Measurements from ENCODE around the gene DKC1. TPM values are rescaled to one million over a fixed set of nuclear protein-coding genes. Genes with fewer than 3 reads are reported as not detected.

Gene DKC1
- total RNA-seq, 1 experiment from 2014 or later, result 123 TPM

- Histone ChIP-seq H3K4me2 (ENCODE audit: low read length) (no peak overlapping the region), H2AFZ (ENCODE audit: low read depth, low read length, poor library complexity, severe bottlenecking) (no peak overlapping the region), H4K20me1 (ENCODE audit: insufficient read depth) (no peaks in the 10 kb centered on the region), H3K27ac (ENCODE audit: low read depth, low read length) (no peak overlapping the region), H3K79me2 (ENCODE audit: insufficient read depth, low read length) (no peaks in the 10 kb centered on the region), H3K27me3 (ENCODE audit: insufficient read depth, low read length) (no peaks in the 10 kb centered on the region), H3K4me3 (replicated peaks in 1 of 2; ENCODE audit: low read depth in 1 of 2, low read length in 2 of 2) (no peak overlapping the region), H3K9ac (ENCODE audit: low read length) (no peak overlapping the region), H3K9me3 (ENCODE audit: control insufficient read depth in 1 of 2, insufficient read depth in 1 of 2, low read depth in 1 of 2, low read length in 2 of 2) (no peaks in the 10 kb centered on the region), H3K9me2 (ENCODE audit: insufficient read depth) (no peaks in the 10 kb centered on the region), H3K4me1 (ENCODE audit: control insufficient read depth in 1 of 2, insufficient read depth in 2 of 2, low read length in 2 of 2) (no peaks in the 10 kb centered on the region), H3K36me3 (ENCODE audit: control insufficient read depth in 1 of 2, insufficient read depth in 2 of 2, low read length in 2 of 2) (no peaks in the 10 kb centered on the region)
- ChIA-PET RAD21 (ENCODE audit: low non-redundant PET in 1 of 2, low total read pairs in 2 of 2, uncharacterized antibody in 2 of 2, unreplicated experiment in 2 of 2) (no interaction called here), POLR2A (no interaction called here), CTCF (interaction anchor here (1.7 kb wide), 1 partner anchor 16 kb away, joined by 8 read pairs; no protein-coding TSS in a partner anchor)
- ATAC-seq, result no peak
- no TSS peak for BruUV-seq (replicated peaks)
- intact Hi-C loops (cut with micrococcal nuclease), result no loop called here
- DNase-seq (ENCODE audit: low read depth, low spot score), result no peak
- no peak for TF ChIP-seq CTCF (IDR thresholded peaks at IDR 0.05 in 2 of 3, conservative IDR thresholded peaks at IDR 0.05 in 1 of 3; ENCODE audit: borderline replicate concordance in 1 of 3, insufficient read depth in 1 of 3, low read depth in 2 of 3, low read length in 2 of 3)
- no peak for TF ChIP-seq CEBPB (IDR thresholded peaks at IDR 0.05; ENCODE audit: low read depth)
- no peak for TF ChIP-seq SP1 (IDR thresholded peaks at IDR 0.05; ENCODE audit: low read depth)
- TF ChIP-seq SIN3A (IDR thresholded peaks at IDR 0.05; ENCODE audit: low read depth), result no peak
Measured at GRCh38 chrX:154732421-154733065, 30.1 kb upstream of the DKC1 start.

- Histone ChIP-seq H3K9me2 (ENCODE audit: insufficient read depth) (no peaks in the 10 kb centered on the region), H3K27ac (ENCODE audit: low read depth, low read length) (no peak overlapping the region), H2AFZ (ENCODE audit: low read depth, low read length, poor library complexity, severe bottlenecking) (no peak overlapping the region), H3K4me3 (replicated peaks in 1 of 2; ENCODE audit: low read depth in 1 of 2, low read length in 2 of 2) (no peak overlapping the region), H3K9ac (ENCODE audit: low read length) (no peak overlapping the region), H3K9me3 (ENCODE audit: control insufficient read depth in 1 of 2, insufficient read depth in 1 of 2, low read depth in 1 of 2, low read length in 2 of 2) (no peaks in the 10 kb centered on the region), H3K36me3 (ENCODE audit: control insufficient read depth in 1 of 2, insufficient read depth in 2 of 2, low read length in 2 of 2) (no peaks in the 10 kb centered on the region), H3K4me2 (ENCODE audit: low read length) (no peak overlapping the region), H3K27me3 (ENCODE audit: insufficient read depth, low read length) (no peaks in the 10 kb centered on the region), H3K79me2 (ENCODE audit: insufficient read depth, low read length) (no peaks in the 10 kb centered on the region), H4K20me1 (ENCODE audit: insufficient read depth) (no peaks in the 10 kb centered on the region), H3K4me1 (ENCODE audit: control insufficient read depth in 1 of 2, insufficient read depth in 2 of 2, low read length in 2 of 2) (no peaks in the 10 kb centered on the region)
- CTCF ChIA-PET, result interaction anchor here (1.7 to 2.2 kb wide), 2 partner anchors 15 to 16 kb away, joined by 6 to 8 read pairs; no protein-coding TSS in a partner anchor
- no peak for ATAC-seq
- POLR2A ChIA-PET, result no interaction called here
- RAD21 ChIA-PET (ENCODE audit: low non-redundant PET in 1 of 2, low total read pairs in 2 of 2, uncharacterized antibody in 2 of 2, unreplicated experiment in 2 of 2), result no interaction called here
- no TSS peak for BruUV-seq (replicated peaks)
- DNase-seq (ENCODE audit: low read depth, low spot score), result no peak
- intact Hi-C loops (cut with micrococcal nuclease), result no loop called here
- no peak for TF ChIP-seq YY1 (IDR thresholded peaks at IDR 0.05; ENCODE audit: extremely low read depth, insufficient replicate concordance, low read depth, low read length)
- no peak for TF ChIP-seq CEBPB (IDR thresholded peaks at IDR 0.05; ENCODE audit: low read depth)
- TF ChIP-seq RAD21 (IDR thresholded peaks at IDR 0.05; ENCODE audit: low read depth), result no peak
- no peak for TF ChIP-seq REST (IDR thresholded peaks at IDR 0.05; ENCODE audit: low read depth)
- no peak for TF ChIP-seq ZNF274 (IDR thresholded peaks at IDR 0.05; ENCODE audit: low read depth, low read length)
- no peak for TF ChIP-seq FOSL1 (IDR thresholded peaks at IDR 0.05; ENCODE audit: low read depth)
- no peak for TF ChIP-seq JUND (IDR thresholded peaks at IDR 0.05)
- no peak for TF ChIP-seq TCF7L2 (IDR thresholded peaks at IDR 0.05; ENCODE audit: borderline replicate concordance, extremely low read depth, insufficient read depth, insufficient read length)
- no peak for TF ChIP-seq MAX (IDR thresholded peaks at IDR 0.05)
- no peak for TF ChIP-seq EGR1 (IDR thresholded peaks at IDR 0.05; ENCODE audit: low read depth)
- TF ChIP-seq POLR2AphosphoS5 (IDR thresholded peaks at IDR 0.05; ENCODE audit: low read depth, low read length), result no peak
- no peak for TF ChIP-seq POLR2A (IDR thresholded peaks at IDR 0.05; ENCODE audit: borderline replicate concordance, extremely low read depth, insufficient read depth, insufficient read length)
- TF ChIP-seq ATF3 (IDR thresholded peaks at IDR 0.05), result no peak
Measured at GRCh38 chrX:154733066-154733425, 29.6 kb upstream of the DKC1 start.

Data from HCT116 (cell line).